ENCODE measurements around the gene DLGAP1. TPM values are rescaled to one million over a fixed set of nuclear protein-coding genes. Genes with fewer than 3 reads are reported as not detected.

DLGAP1 gene
- total and polyA plus RNA-seq, 9 donors, result 2.0 to 42.7 (median 3.8) TPM

DNA sequence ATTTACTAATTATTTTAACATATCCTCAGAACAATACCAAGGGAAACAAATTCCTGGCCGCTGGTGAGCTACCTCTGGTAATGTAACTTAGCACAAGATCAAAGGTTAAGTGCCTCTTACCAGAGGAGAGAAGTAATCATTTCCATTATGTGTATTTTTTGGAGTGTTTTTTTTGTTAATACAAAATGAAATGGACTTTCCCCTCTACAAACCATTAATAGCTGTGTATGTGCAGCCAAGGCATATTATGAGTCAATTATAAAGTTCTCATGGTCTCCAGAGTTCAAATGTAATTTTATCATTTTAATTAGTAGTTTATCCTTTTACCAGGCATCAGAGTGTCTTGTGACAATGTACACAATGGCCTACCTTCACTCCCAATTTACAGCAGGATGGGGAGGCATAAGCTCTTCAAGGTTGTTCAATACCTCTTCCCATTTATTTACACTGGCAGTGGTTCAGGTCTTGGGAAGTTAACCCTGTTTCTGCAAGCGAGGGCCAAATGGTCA is 762.9 kb downstream of the DLGAP1 start:
- Histone ChIP-seq H3K27ac (no peak overlapping the region), H3K27me3 (no peaks in the 10 kb centered on the region), H3K9me3 (no peaks in the 10 kb centered on the region), H3K36me3 (no peaks in the 10 kb centered on the region), H3K4me3 (no peak overlapping the region), H3K4me1 (ENCODE audit: insufficient read depth) (no peaks in the 10 kb centered on the region)
- intact Hi-C loops (cut with DNase I), result no loop called here
- WGBS, 3 donors, result 79 to 83% (median 82%) methylated on average over 2 of the region's 2 CpGs
- DNase-seq, result no peak
- TF ChIP-seq EP300 (IDR thresholded peaks at IDR 0.05), result no peak
- TF ChIP-seq CTCF (IDR thresholded peaks at IDR 0.05), result no peak
- no peak for TF ChIP-seq POLR2A (IDR thresholded peaks at IDR 0.05)

- no peak overlapping the region for H3K4me3 ChIP-seq
- no peaks in the 10 kb centered on the region for H3K9me3 ChIP-seq
- intact Hi-C loops (cut with DNase I), result no loop called here
- WGBS, 3 donors, result 89 to 94% (median 92%) methylated on average over 3 of the region's 3 CpGs
- no peak overlapping the region for H3K27ac ChIP-seq
- no peak for TF ChIP-seq CTCF (IDR thresholded peaks at IDR 0.05)
- no peak for TF ChIP-seq EP300 (IDR thresholded peaks at IDR 0.05)
- no peak for TF ChIP-seq POLR2A (IDR thresholded peaks at IDR 0.05)
- H3K36me3 ChIP-seq, result no peaks in the 10 kb centered on the region
- H3K27me3 ChIP-seq, result no peaks in the 10 kb centered on the region
- H3K4me1 ChIP-seq (ENCODE audit: insufficient read depth), result no peaks in the 10 kb centered on the region
- no peak for DNase-seq
These were observed 763.4 kb downstream of the DLGAP1 start for GRCh38 chr18:3691705-3692104.

DNA sequence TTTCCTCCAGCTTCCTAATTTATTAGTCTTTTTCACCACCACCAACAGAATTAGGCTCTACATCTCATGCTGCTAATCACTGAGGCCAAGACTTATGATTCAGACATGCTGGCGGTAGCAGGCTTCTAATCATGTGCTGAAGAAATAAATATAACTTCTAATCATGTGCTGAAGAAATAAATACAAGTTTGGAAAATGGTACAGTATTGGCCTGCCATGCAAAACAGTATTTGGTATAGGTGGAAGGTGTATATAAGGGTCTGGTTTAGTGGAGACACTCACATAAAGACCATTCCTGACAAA is 764.4 kb downstream of the DLGAP1 start:
- intact Hi-C loops (cut with DNase I), result no loop called here
- no peak for DNase-seq
- WGBS, 3 donors, result 57 to 67% (median 65%) methylated on average over 1 of the region's 1 CpG
- Histone ChIP-seq H3K9me3 (no peaks in the 10 kb centered on the region), H3K27ac (no peak overlapping the region), H3K27me3 (no peaks in the 10 kb centered on the region), H3K4me3 (no peak overlapping the region), H3K4me1 (ENCODE audit: insufficient read depth) (no peaks in the 10 kb centered on the region), H3K36me3 (no peaks in the 10 kb centered on the region)
- TF ChIP-seq CTCF (IDR thresholded peaks at IDR 0.05) (no peak), POLR2A (IDR thresholded peaks at IDR 0.05) (no peak), EP300 (IDR thresholded peaks at IDR 0.05) (no peak)

GRCh38 chr18:3689986-3690763 is 764.9 kb downstream of the DLGAP1 start:
- no peaks in the 10 kb centered on the region for H3K4me1 ChIP-seq (ENCODE audit: insufficient read depth)
- no peaks in the 10 kb centered on the region for H3K27me3 ChIP-seq
- H3K4me3 ChIP-seq, result no peak overlapping the region
- H3K36me3 ChIP-seq, result no peaks in the 10 kb centered on the region
- no peaks in the 10 kb centered on the region for H3K9me3 ChIP-seq
- H3K27ac ChIP-seq, result no peak overlapping the region
- no peak for TF ChIP-seq POLR2A (IDR thresholded peaks at IDR 0.05)
- TF ChIP-seq CTCF (IDR thresholded peaks at IDR 0.05), result no peak
- no peak for TF ChIP-seq EP300 (IDR thresholded peaks at IDR 0.05)
- WGBS, 3 donors, result 77 to 82% (median 79%) methylated on average over 9 of the region's 9 CpGs
- DNase-seq, result no peak
- intact Hi-C loops (cut with DNase I), result no loop called here
